ENCODE results near the gene METTL9.

DNA sequence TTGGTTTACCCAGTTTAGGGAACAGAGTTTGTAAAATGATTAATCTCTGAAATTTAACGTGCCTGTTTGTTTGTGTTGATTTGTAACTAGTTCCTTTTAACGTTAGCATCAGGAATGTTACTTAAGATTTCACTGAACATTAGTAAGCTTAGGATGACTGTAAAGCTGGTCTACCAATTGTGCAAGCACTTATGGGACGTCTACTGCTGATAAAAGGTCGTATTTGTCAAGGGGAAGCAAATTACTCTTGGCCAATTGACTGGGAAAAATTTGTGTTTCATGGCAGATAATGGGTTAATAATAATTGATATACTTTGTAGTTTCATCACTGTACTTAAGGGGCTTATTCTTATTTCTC is 11.8 kb downstream of the METTL9 start:
- TF ChIP-seq, protein P1, sequence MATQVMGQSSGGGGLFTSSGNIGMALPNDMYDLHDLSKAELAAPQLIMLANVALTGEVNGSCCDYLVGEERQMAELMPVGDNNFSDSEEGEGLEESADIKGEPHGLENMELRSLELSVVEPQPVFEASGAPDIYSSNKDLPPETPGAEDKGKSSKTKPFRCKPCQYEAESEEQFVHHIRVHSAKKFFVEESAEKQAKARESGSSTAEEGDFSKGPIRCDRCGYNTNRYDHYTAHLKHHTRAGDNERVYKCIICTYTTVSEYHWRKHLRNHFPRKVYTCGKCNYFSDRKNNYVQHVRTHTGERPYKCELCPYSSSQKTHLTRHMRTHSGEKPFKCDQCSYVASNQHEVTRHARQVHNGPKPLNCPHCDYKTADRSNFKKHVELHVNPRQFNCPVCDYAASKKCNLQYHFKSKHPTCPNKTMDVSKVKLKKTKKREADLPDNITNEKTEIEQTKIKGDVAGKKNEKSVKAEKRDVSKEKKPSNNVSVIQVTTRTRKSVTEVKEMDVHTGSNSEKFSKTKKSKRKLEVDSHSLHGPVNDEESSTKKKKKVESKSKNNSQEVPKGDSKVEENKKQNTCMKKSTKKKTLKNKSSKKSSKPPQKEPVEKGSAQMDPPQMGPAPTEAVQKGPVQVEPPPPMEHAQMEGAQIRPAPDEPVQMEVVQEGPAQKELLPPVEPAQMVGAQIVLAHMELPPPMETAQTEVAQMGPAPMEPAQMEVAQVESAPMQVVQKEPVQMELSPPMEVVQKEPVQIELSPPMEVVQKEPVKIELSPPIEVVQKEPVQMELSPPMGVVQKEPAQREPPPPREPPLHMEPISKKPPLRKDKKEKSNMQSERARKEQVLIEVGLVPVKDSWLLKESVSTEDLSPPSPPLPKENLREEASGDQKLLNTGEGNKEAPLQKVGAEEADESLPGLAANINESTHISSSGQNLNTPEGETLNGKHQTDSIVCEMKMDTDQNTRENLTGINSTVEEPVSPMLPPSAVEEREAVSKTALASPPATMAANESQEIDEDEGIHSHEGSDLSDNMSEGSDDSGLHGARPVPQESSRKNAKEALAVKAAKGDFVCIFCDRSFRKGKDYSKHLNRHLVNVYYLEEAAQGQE (IDR thresholded peaks at IDR 0.05; ENCODE audit: insufficient read depth in 1 of 2, low read depth in 2 of 2, low read length in 2 of 2): no peak
- TF ChIP-seq POLR2AphosphoS5 (IDR thresholded peaks at IDR 0.05; ENCODE audit: low read depth, low read length): no peak

Data from PFSK-1 (cell line).